H1 (cell line): ENCODE results near the gene ASTN2. TPM values are rescaled to one million over a fixed set of nuclear protein-coding genes. Genes with fewer than 3 reads are reported as not detected.

ENCODE experiments used
- CTCF ChIA-PET: fragments of 300-600 bp; sonication (Branson Sonifier 250); formaldehyde crosslinking; loops from one replicate; lab custom pipeline; 2021; ENCODE audit not compliant: partially characterized antibody; lab: Charles Lee
- POLR2A ChIA-PET: fragments of 300-600 bp; sonication (Branson Sonifier 250); formaldehyde crosslinking; loops from one replicate; lab custom pipeline; 2021; ENCODE audit warnings: inconsistent platforms; ENCODE audit not compliant: partially characterized antibody; lab: Charles Lee
- DNase-seq, 2 experiments: peaks; one replicate each; pipeline versions ENCODE4 v3.0.0 to v3.0.0-alpha.2; 2010 to 2022; ENCODE audit warnings: low spot score in 2 of 2, low read depth in 1 of 2, mixed read lengths in 1 of 2
- FAIRE-seq: peaks from 2 replicates; lab custom pipeline; 2011; peaks lifted over from hg19 to GRCh38; lab: Jason Lieb, UNC
- H2AFZ ChIP-seq: 2 replicates; pipeline ENCODE4 v1.8.1; 2012; ENCODE audit warnings: low read length, inconsistent platforms
- H2AK5ac ChIP-seq: 2 replicates; pipeline ENCODE4 v1.6.1; 2013; ENCODE audit warnings: low read depth, low read length
- H2BK120ac ChIP-seq: replicated peaks from 2 replicates; pipeline ENCODE3; 2013; ENCODE audit warnings: low read depth, low read length, inconsistent platforms
- H2BK12ac ChIP-seq: 2 replicates; pipeline ENCODE4 v1.6.1; 2013; ENCODE audit warnings: low read depth, low read length
- H2BK15ac ChIP-seq: 2 replicates; pipeline ENCODE4 v1.6.1; 2013; ENCODE audit warnings: low read length
- H2BK20ac ChIP-seq: 2 replicates; pipeline ENCODE4 v1.6.1; 2013; ENCODE audit warnings: low read length
- H2BK5ac ChIP-seq: 2 replicates; pipeline ENCODE4 v1.6.1; 2013; ENCODE audit warnings: low read depth, low read length
- H3K14ac ChIP-seq: 2 replicates; pipeline ENCODE4 v1.6.1; 2013; ENCODE audit warnings: inconsistent platforms; ENCODE audit not compliant: insufficient read length
- H3K18ac ChIP-seq: 2 replicates; pipeline ENCODE4 v1.6.1; 2013; ENCODE audit warnings: low read length; ENCODE audit errors: extremely low read depth
- H3K23ac ChIP-seq: 2 replicates; pipeline ENCODE4 v1.6.1; 2013; ENCODE audit warnings: inconsistent platforms; ENCODE audit not compliant: insufficient read length
- H3K23me2 ChIP-seq: 2 replicates; pipeline ENCODE4 v1.6.1; 2013; ENCODE audit warnings: low read depth, low read length
- H3K27ac ChIP-seq: 2 replicates; pipeline ENCODE4 v1.6.1; 2011; ENCODE audit warnings: low read depth, low read length, inconsistent platforms
- H3K27me3 ChIP-seq, 4 experiments: replicated peaks in 1 of 4; 1 replicate in 1 of 4; 2 replicates in 3 of 4; pipeline versions ENCODE4 v1.6.1 to v1.8.1; 2011 to 2013; ENCODE audit warnings: low read length in 3 of 4, mild to moderate bottlenecking in 3 of 4, inconsistent platforms in 2 of 4, mixed read lengths in 2 of 4, moderate library complexity in 1 of 4; ENCODE audit not compliant: control insufficient read depth in 3 of 4, insufficient read depth in 3 of 4; ENCODE audit errors: extremely low read depth in 1 of 4
- H3K36me3 ChIP-seq, 4 experiments: 2 replicates each; pipeline versions ENCODE4 v1.6.1 to v1.8.1; 2011 to 2013; ENCODE audit warnings: mild to moderate bottlenecking in 4 of 4, low read length in 3 of 4, moderate library complexity in 2 of 4, control low read depth in 1 of 4, inconsistent platforms in 1 of 4; ENCODE audit not compliant: insufficient read depth in 4 of 4, control insufficient read depth in 2 of 4
- H3K4ac ChIP-seq: replicated peaks from 2 replicates; pipeline ENCODE3; 2013; ENCODE audit warnings: low read length, low read depth, mixed read lengths, inconsistent platforms; ENCODE audit not compliant: insufficient read length
- H3K4me1 ChIP-seq, 4 experiments: replicated peaks in 1 of 4; 1 replicate in 1 of 4; 2 replicates in 3 of 4; pipeline versions ENCODE4 v1.6.1 to v1.8.1; 2011 to 2013; ENCODE audit warnings: low read length in 3 of 4, inconsistent platforms in 2 of 4, mixed read lengths in 1 of 4; ENCODE audit not compliant: insufficient read depth in 4 of 4, control insufficient read depth in 3 of 4
- H3K4me2 ChIP-seq, 2 experiments: 2 replicates each; pipeline versions ENCODE4 v1.6.1 to v1.8.1; 2011 to 2013; ENCODE audit warnings: low read depth in 2 of 2, low read length in 2 of 2, control low read depth in 1 of 2, inconsistent platforms in 1 of 2, mild to moderate bottlenecking in 1 of 2; ENCODE audit not compliant: insufficient read depth in 1 of 2
- H3K4me3 ChIP-seq, 4 experiments: fragments of 200-600, 300-600 bp in 1 of 4; sonication (generic), shearing (Covaris generic), sonication (Bioruptor Twin) in 1 of 4; 2 replicates each; pipeline versions ENCODE4 v1.5.1 to v1.8.1; 2011 to 2016; ENCODE audit warnings: low read length in 4 of 4, low read depth in 3 of 4, control low read depth in 2 of 4, inconsistent platforms in 2 of 4, mild to moderate bottlenecking in 2 of 4, mixed read lengths in 1 of 4, moderate library complexity in 1 of 4; ENCODE audit not compliant: insufficient read depth in 2 of 4; ENCODE audit errors: extremely low read depth in 1 of 4
- H3K56ac ChIP-seq: replicated peaks from 2 replicates; pipeline ENCODE3; 2013; ENCODE audit warnings: low read depth, mild to moderate bottlenecking, mixed read lengths, low read length, inconsistent platforms; ENCODE audit not compliant: insufficient read length
- H3K79me1 ChIP-seq: 2 replicates; pipeline ENCODE4 v1.6.1; 2013; ENCODE audit warnings: low read depth, low read length, control low read depth
- H3K79me2 ChIP-seq, 2 experiments: 2 replicates each; pipeline versions ENCODE4 v1.6.1 to v1.8.1; 2012 to 2013; ENCODE audit warnings: low read length in 2 of 2, mild to moderate bottlenecking in 2 of 2, inconsistent platforms in 1 of 2; ENCODE audit not compliant: insufficient read depth in 2 of 2, control insufficient read depth in 1 of 2
- H3K9ac ChIP-seq, 4 experiments: replicated peaks in 1 of 4; 1 replicate in 1 of 4; 2 replicates in 3 of 4; pipeline versions ENCODE4 v1.6.1 to v1.8.1; 2011 to 2013; ENCODE audit warnings: low read depth in 3 of 4, low read length in 3 of 4, control low read depth in 2 of 4, mild to moderate bottlenecking in 2 of 4, moderate library complexity in 2 of 4, inconsistent platforms in 1 of 4; ENCODE audit errors: extremely low read depth in 1 of 4
- H3K9me3 ChIP-seq, 2 experiments: 2 replicates each; pipeline versions ENCODE4 v1.6.1 to v1.8.1; 2012 to 2013; ENCODE audit warnings: mild to moderate bottlenecking in 2 of 2, moderate library complexity in 2 of 2, control low read depth in 1 of 2, inconsistent platforms in 1 of 2, low read depth in 1 of 2, low read length in 1 of 2, mixed read lengths in 1 of 2; ENCODE audit not compliant: insufficient read depth in 2 of 2
- H4K20me1 ChIP-seq, 2 experiments: replicated peaks in 1 of 2; 2 replicates each; pipeline versions ENCODE3 to v1.8.1; 2011 to 2013; ENCODE audit warnings: inconsistent platforms in 2 of 2, low read length in 2 of 2, mild to moderate bottlenecking in 1 of 2; ENCODE audit not compliant: insufficient read depth in 2 of 2, control insufficient read depth in 1 of 2
- H4K5ac ChIP-seq: 2 replicates; pipeline ENCODE4 v1.6.1; 2013; ENCODE audit warnings: low read length, low read depth, mixed read lengths, inconsistent platforms; ENCODE audit not compliant: insufficient read length
- H4K8ac ChIP-seq: 2 replicates; pipeline ENCODE4 v1.8.0; 2013; ENCODE audit warnings: mild to moderate bottlenecking, moderate library complexity, low read length, inconsistent platforms; ENCODE audit not compliant: insufficient read depth; ENCODE audit errors: extremely low read depth
- H4K91ac ChIP-seq: replicated peaks from 2 replicates; pipeline ENCODE3; 2013; ENCODE audit warnings: low read length, mixed read lengths, inconsistent platforms; ENCODE audit not compliant: insufficient read length
- ATF3 ChIP-seq: IDR thresholded peaks from 2 replicates; pipeline ENCODE4 v1.6.1; 2011; ENCODE audit warnings: low read depth, mild to moderate bottlenecking, low read length; ENCODE audit not compliant: insufficient read depth
- JUND ChIP-seq: IDR thresholded peaks from 2 replicates; pipeline ENCODE4 v1.6.1; 2011; ENCODE audit warnings: mild to moderate bottlenecking, improper control_type of control experiment, low read length
- MAX ChIP-seq: IDR thresholded peaks from 2 replicates; pipeline ENCODE4 v1.6.1; 2012; ENCODE audit warnings: inconsistent platforms
- RFX5 ChIP-seq: IDR thresholded peaks from 2 replicates; pipeline ENCODE4 v1.6.1; 2011; ENCODE audit warnings: low read depth, low read length, improper control_type of control experiment, borderline replicate concordance
- WGBS, 2 experiments: shearing (Covaris generic) in 1 of 2; methylation state at CpG; one replicate each; pipeline versions ENCODE4 v1.1.6 to v1.1.7; 2013 to 2015; ENCODE audit warnings: low lambda C conversion rate in 2 of 2, mixed read lengths in 2 of 2, inconsistent platforms in 1 of 2, low coverage in 1 of 2, missing lambda C conversion rate in 1 of 2; ENCODE audit not compliant: insufficient replicate concordance in 2 of 2, insufficient coverage in 1 of 2, insufficient read length in 1 of 2; ENCODE audit errors: extremely low coverage in 1 of 2, missing lambda C conversion rate in 1 of 2; 5-methylcytosine and 5-hydroxymethylcytosine counted together
- polyA plus RNA-seq, 7 experiments: library from polyadenylated mRNA; depleted of rRNA in 3 of 7; stranded (reverse) in 5 of 7; unstranded in 2 of 7; fragments of >200 nt in 5 of 7; fragments of 200-250 nt in 2 of 7; gene quantifications; 1 replicate in 5 of 7; 2 replicates in 1 of 7; 4 replicates in 1 of 7; pipeline versions ENCODE4 v1.2.1 to v1.2.3, GENCODE V29; 2011 to 2013; ENCODE audit warnings: missing spikeins in 2 of 7, mixed read lengths in 2 of 7
- total RNA-seq: library from RNA; stranded (reverse); fragmentation: NEBNext Ultra II Directional; extraction: Animal tissue kit (Norgen Biotek cat#: 25700); gene quantifications from 2 replicates; pipeline ENCODE4 v1.2.1, GENCODE V29; 2021

Gene ASTN2
- total and polyA plus RNA-seq, 2 of the 8 experiments (the other 6 are each of a cell fraction or from before 2014, with no cell fraction given): 8.2 to 13.7 TPM

- H2BK12ac ChIP-seq: no peak overlapping the region
- no peak for TF ChIP-seq RFX5
- no peak for TF ChIP-seq ATF3
- no peak for TF ChIP-seq MAX
- TF ChIP-seq JUND: no peak
- TF ChIP-seq, all 59 proteins: peak for 0
- no peak overlapping the region for H2BK20ac ChIP-seq
- no peak overlapping the region for H3K27ac ChIP-seq
- no peaks in the 10 kb centered on the region for H3K27me3 ChIP-seq
- 96% methylated on average over 1 of the region's 1 CpG; no CpG with 5 or more reads in 1 of the 2 experiments for WGBS, 2 experiments
- H3K4ac ChIP-seq: no peak overlapping the region
- H3K4me2 ChIP-seq: no peak overlapping the region
- H3K9me3 ChIP-seq: no peaks in the 10 kb centered on the region
- H3K9ac ChIP-seq: no peak overlapping the region
- H4K91ac ChIP-seq: no peak overlapping the region
- ChIA-PET POLR2A (no interaction called here), CTCF (interaction anchor here (0.6 to 5.4 kb wide), 10 partner anchors 12 to 983 kb away, joined by 3 to 24 read pairs (median 4); no protein-coding TSS in a partner anchor)
- peaks cover 0 to 2% (median under 1%) of the 10 kb centered on the region in 4 experiments; a peak in 3 of 7 replicates for H3K4me1 ChIP-seq
- no peak overlapping the region for H3K56ac ChIP-seq
- no peaks in the 10 kb centered on the region for H3K79me2 ChIP-seq
- no peak overlapping the region for H3K4me3 ChIP-seq
- H3K18ac ChIP-seq: no peak overlapping the region
- peaks cover 2 to 5% of the 10 kb centered on the region in 2 experiments for H4K20me1 ChIP-seq
- no peak overlapping the region for H4K8ac ChIP-seq
- H2BK15ac ChIP-seq: no peak overlapping the region
- H2BK120ac ChIP-seq: no peak overlapping the region
- H2AK5ac ChIP-seq: no peak overlapping the region
- H3K14ac ChIP-seq: no peak overlapping the region
- H2BK5ac ChIP-seq: no peak overlapping the region
- H3K23ac ChIP-seq: no peak overlapping the region
- H4K5ac ChIP-seq: no peak overlapping the region
- no peak overlapping the region for H2AFZ ChIP-seq
- no peaks in the 10 kb centered on the region for H3K23me2 ChIP-seq
- DNase-seq (no peak), FAIRE-seq (no peak)
- no peaks in the 10 kb centered on the region for H3K36me3 ChIP-seq
- H3K79me1 ChIP-seq: no peaks in the 10 kb centered on the region
Observed at GRCh38 chr9:116574027-116574679, 840.7 kb downstream of the ASTN2 start.
